Activated CD4-positive, CD25-positive, alpha-beta regulatory T cell treated with anti-CD3 and anti-CD28 coated beads, Interleukin-2, amount 50 U/mL, for 72 hours (primary cell): ENCODE results near the gene MBNL1.
"Not testable (repeated sequence)": the region's sequence is repeated elsewhere in the genome, so short reads cannot be mapped to it uniquely, and the experiment has no call there.

ENCODE experiments used
- DNase-seq: peaks from one replicate; pipeline ENCODE4 v3.0.0; 2021

MBNL1 gene

GRCh38 chr3:152382312-152383135, 113.8 kb downstream of the MBNL1 start:
- no peak for DNase-seq

DNA sequence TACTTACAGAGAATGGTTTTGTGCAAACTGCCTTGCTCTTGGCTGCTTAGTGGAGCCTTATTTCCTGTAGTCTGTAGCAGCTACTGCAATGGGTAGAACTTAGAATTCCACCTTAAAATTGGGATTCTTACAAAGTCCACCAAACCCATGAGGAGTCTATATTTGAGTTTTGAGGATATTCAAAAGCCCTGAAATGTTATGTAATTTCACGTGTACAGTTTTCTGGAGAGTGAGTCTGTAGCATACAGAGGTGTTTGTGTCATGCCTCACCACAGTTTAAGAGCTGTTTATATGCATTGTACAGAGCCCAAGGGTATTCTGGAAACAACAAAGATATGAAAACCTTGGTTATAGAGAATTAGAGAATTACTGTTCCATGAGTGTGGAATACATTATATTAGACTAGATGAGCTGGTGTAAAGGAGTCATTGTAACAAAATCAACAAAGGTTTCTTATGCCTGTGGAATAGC, 114.4 kb downstream of the MBNL1 start:
- DNase-seq: no peak

DNA sequence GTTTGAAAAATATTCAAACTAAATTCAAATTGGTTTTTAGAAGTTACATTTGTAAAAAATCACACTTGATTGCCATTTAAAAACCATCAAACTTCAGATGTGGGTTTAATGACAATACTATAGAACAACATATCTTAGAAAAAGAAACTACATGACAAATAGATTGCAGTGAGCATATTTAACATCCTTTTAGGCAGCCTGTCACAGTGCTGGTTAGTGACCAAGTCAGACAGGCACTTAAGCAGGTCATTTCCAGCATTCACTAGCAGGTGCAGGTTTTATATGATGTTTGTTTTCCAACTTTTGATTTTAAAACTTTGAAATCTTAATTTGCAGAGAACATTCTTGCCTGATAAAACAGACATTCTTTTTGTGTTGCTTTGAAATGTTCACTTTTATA, 115.7 kb downstream of the MBNL1 start:
- no peak for DNase-seq

DNA sequence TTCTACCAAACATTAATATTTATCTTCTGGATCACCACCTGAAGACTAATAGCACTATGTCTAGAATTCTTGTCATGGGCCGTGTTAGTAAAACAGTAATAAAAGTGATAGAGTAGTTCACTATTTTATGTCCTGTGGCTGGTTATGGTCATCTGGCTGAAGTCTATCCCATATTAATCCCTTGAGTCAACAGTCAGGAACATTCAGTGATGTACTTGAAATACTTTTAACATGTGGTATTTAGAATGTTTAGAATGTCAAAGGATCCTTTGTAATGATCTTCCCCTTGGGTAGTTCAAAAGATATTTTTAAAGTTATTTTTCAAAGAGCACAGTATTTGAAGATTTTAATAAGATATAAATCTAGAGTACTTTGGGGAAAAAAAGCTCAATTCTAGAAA, 117.0 kb downstream of the MBNL1 start:
- no peak for DNase-seq

GRCh38 chr3:152386208-152386607, 117.5 kb downstream of the MBNL1 start:
- DNase-seq: no peak

DNA sequence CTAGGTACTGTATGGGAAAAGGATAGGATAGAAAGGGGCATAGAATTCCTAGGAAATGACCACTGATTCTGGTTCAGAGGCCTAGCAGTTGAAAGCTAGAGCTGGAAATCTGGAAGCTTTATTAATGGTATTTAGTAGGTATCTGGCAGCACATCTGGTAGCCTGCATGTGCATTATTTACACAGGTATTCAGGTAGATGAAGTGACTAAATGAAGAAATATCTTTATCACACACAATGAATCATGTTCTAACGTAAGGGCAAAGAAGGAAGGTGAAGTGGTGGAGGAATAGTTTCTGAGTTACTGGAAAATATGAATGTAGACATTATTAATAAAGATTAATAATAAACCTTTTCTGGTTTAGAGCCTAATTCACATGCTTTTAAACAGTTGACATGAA, 119.9 kb downstream of the MBNL1 start:
- no peak for DNase-seq

DNA sequence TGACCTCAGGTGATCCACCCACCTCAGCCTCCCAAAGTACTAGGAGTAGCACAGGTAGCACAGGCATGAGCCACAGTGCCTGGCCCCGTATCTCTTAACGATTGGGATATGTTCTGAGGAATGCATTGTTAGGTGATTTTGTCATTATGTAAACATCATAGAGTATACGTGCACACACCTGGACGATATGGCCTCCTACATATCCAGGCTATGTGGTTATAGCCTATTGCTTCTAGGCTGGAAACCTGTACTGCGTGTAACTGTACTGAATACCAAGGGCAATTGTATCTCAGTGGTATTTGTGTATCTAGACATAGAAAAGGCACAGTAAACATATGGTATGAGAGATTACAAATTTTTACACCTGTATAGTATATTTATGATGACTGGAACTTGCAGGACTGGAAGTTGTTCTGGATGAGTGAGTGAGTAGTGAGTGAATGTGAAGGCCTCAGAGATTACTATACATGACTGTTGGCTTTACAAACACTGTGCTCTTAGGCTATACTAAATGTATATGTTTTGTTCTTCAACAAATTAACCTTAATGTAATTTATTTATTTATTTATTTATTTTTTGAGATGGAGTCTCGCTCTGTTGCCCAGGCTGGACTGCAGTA, 120.7 kb downstream of the MBNL1 start:
- no peak for DNase-seq

- no peak for DNase-seq
Measured at GRCh38 chr3:152390647-152391046, 121.9 kb downstream of the MBNL1 start.

- no peak for DNase-seq
Measured at GRCh38 chr3:152391671-152392070, 122.9 kb downstream of the MBNL1 start.

DNA sequence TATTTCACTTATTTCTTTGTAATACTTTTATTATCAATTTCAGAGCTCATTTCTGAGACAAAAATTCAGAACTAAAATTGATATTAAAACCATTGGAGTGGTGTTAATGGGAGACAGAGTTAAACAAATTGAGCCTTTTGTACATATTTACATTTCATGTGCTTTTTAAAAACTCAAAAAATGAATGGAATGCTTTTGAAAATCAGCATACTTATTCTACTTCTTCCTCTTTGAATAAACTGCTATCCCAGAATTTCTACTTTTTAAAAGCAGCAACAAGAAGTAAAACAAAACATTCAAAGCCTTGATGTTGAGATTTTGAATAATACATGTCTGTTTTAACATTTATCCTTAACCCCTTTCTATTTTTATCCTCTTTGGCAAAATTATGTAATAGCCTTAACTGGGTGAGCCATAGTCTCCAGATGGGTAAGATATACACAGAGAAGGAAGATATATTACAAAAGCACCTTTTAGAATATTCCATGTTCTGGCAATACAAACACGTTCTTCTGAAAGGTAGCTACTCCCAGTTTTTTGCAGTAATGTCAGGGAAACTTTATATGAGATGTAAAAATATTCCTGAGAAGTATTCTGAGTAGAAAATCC, 123.6 kb downstream of the MBNL1 start:
- DNase-seq: no peak

DNA sequence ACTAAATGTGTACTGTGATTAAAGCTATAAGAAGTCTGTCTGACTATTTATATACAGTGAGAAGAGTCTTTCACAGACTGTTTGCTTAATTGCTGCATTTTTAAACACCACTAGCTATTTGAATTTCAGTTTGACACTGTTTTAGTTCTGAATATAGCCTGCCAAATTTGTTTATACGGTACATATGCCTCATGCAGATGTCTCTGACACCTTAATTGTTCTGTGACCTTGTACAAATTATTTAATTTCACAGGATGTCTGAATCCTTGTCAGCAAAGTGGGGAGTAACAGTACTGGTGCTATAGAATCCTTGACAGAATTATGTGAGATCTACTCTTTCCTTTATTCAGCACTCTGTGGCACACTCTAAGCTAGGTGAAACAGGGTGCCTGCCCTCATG, 125.5 kb downstream of the MBNL1 start:
- no peak for DNase-seq

DNA sequence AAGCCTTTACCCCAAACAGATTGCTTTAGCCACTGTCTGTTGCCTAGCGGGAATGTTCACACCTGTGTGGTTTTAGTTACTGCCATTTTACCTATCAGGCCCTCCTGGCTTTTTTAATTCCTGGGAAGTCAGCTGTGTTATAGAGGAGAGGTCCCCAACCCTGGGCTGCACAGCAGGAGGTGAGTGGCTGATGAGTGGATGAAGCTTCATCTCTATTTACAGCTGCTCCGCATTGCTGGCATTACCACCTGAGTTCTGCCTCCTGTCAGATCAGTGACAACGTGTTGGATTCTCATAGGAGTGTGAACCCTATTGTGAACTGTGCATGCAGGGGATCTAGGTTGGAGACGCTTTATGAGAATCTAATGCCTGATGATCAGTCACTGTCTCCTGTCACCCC, 127.0 kb downstream of the MBNL1 start:
- no peak for DNase-seq

DNA sequence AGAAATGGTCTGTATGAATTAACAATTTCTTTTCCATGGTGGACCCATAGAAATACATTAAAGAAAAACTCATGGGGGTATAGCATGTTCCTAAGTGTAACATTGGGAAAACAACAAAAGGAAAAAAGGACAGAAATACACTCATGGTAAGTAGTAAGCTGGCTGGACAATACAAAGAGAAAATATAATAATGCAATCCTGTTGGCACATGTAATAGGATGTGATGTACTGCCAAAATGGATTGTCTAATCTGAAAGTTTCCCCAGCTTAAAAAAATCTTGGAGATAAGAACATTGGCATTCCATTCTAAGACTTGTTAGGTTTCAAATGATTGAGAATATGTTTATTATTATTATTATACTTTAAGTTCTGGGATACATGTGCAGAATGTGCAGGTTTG, 128.1 kb downstream of the MBNL1 start:
- no peak for DNase-seq

- not testable (repeated sequence) for DNase-seq
Measured at GRCh38 chr3:152397348-152397747, 128.6 kb downstream of the MBNL1 start.

DNA sequence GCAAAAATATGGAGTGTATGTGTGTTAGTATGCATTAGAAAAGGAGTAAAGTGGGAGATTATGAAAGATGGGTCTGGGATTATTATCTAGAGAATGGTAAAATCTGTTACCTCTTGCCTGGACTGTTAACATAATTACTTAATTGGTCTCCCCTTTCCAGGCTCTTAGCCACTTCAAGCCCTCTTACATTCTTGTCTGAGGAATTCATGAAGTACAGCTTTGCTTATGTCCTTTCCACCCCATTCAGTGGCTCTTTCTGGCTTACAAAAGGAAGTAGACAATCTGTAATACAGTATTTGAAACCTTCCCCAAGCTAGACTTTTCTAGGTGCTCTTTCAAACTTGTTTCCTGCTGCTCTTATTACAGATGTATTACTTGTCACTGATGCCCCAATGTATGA, 129.8 kb downstream of the MBNL1 start:
- no peak for DNase-seq

GRCh38 chr3:152399374-152399773, 130.6 kb downstream of the MBNL1 start:
- no peak for DNase-seq

- DNase-seq: no peak
Measured at GRCh38 chr3:152400887-152401286, 132.2 kb downstream of the MBNL1 start.

- no peak for DNase-seq
Measured at GRCh38 chr3:152402695-152403451, 134.1 kb downstream of the MBNL1 start.

DNA sequence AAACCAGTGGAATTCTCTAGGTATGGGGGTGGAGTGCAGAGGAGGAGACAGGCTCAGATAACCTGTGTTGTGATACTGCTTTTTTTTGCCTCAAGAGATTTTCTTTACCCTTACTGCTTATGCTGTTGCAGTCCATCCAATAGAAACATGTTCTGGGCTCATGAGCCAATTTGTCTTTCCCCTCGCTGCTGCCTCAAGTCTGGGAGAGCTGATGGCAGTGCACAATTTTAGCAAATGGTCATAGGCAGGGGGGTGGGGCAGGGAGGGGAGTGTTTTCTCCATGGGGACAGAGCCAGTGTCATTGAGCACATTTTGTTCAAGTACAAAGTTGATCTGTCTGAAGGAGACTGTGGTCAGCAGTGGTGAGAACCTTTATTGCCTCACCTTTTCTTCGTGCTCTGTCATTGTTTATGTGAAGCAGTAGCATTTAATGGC, 134.9 kb downstream of the MBNL1 start:
- no peak for DNase-seq

DNA sequence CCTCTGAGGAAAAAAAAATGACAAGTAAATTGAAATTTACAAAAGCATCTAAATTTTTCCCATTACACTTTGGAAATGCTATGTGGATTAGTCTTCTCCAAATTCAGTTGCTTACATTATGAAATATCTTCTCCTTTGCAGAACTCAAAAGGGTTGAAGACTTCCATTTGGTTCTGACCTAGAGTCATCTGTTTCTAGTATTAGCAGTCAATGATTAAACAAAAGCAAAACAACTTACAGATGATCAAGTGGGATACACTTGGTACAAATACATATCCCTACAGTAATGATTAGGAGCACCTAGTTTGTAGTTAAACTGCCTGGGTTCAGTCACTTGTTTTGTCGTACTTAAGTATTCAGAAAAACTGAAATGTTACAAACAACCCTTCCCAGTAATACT, 136.2 kb downstream of the MBNL1 start:
- no peak for DNase-seq

DNA sequence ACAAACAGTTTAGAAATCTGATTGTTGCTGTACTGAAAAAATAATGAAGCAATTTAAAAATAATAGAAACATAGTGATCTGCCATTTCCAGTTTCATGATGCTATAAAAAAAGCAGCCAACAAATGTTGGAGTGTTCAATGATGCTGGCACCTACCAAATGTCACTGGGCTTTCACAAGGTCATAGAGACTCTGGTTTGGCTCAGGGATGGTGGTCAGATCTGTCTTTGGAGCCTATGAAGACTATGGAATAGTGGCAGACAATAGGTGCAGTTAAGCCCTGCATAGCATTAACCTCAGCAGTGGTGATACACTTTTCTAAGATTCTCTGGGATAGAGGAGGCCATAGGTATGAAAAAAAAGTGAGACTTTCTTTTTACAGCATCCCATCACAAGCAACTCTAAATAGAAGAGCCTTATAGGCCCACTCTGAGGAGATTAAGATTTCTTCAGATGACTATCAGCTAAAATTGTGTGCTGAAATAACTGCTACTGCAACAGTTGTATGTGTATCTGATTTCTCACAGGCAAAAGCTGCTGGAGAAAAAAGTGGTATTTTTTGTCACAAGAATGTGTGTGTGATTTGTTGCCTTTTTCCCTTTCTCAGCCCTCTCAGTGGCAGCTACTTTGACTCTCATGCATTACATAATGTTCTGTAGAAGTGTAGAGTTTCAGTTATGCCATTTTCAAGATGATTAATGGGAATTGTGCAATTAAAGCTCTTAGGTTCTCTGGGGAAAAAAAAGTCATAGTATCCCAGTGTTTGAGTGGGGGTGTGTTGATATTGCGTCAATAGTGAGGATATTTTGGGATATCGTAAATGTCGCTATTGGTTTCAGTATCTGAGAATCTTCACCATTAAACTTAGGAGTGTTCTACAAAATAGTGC, 137.4 kb downstream of the MBNL1 start:
- DNase-seq: no peak

DNA sequence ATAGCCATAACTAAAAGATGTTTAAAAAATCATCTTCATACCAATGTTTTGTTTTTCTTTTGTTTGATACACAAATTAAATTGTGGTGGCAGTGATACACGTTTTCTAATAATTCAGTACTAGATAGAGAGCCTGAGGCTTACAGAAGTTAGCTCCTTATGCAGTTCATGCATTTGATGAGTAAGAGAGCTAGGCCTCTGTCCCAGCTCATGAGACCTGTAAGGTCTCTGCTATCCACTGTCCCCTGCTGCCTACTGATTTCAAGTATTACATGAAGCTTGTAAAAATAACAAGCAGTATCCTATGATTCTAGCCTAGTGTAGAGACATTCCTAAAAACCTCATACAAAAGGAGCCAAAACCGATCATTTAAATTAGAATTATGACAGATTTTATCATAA, 144.5 kb downstream of the MBNL1 start:
- no peak for DNase-seq
